Choroid plexus epithelial cell (primary cell): ENCODE measurements around the gene RHOH.

Experiments used
- DNase-seq: peaks from one replicate; pipeline ENCODE4 v3.0.0-alpha.2; 2010; ENCODE audit warnings: low read depth
- H3K4me3 ChIP-seq: 2 replicates; pipeline ENCODE4 v1.5.1; 2011; ENCODE audit warnings: low read depth, mild to moderate bottlenecking, control low read depth, low read length, moderate library complexity
- CTCF ChIP-seq: conservative IDR thresholded peaks from 2 replicates; pipeline ENCODE4 v1.5.1; 2011; ENCODE audit warnings: low read depth, mild to moderate bottlenecking, control low read depth, inconsistent platforms, low read length, moderate library complexity

RHOH gene

GRCh38 chr4:40225497-40225896, 28.7 kb downstream of the RHOH start:
- TF ChIP-seq CTCF: no peak
- no peak for DNase-seq
- H3K4me3 ChIP-seq: no peak overlapping the region

- peak; percentile 49 for DNase-seq
- no peak overlapping the region for H3K4me3 ChIP-seq
- TF ChIP-seq CTCF: no peak
Measured at GRCh38 chr4:40227284-40227683, 30.5 kb downstream of the RHOH start.

GRCh38 chr4:40228497-40229365, 31.9 kb downstream of the RHOH start:
- no peak overlapping the region for H3K4me3 ChIP-seq
- TF ChIP-seq CTCF: peak; percentile 64
- peak; percentile 40 for DNase-seq

GRCh38 chr4:40231316-40231863, 34.6 kb downstream of the RHOH start:
- DNase-seq: no peak
- no peak overlapping the region for H3K4me3 ChIP-seq
- no peak for TF ChIP-seq CTCF

GRCh38 chr4:40232610-40233009, 35.8 kb downstream of the RHOH start:
- no peak overlapping the region for H3K4me3 ChIP-seq
- DNase-seq: no peak

GRCh38 chr4:40233227-40233626, 36.4 kb downstream of the RHOH start:
- no peak overlapping the region for H3K4me3 ChIP-seq
- no peak for TF ChIP-seq CTCF
- no peak for DNase-seq

More at GRCh38 chr4:40232610-40233009, 35.8 kb downstream of the RHOH start:
- no peak for TF ChIP-seq CTCF
